K562 (cell line): Measurements from ENCODE around the gene SFMBT2. TPM values are rescaled to one million over a fixed set of nuclear protein-coding genes. Genes with fewer than 3 reads are reported as not detected.

ENCODE experiments used
- ATAC-seq: fragments of 200-7000 bp; cut with Tn5 transposase; 3 replicates; pipeline ENCODE4 v1.9.1; 2020; ENCODE audit warnings: moderate library complexity
- BruUV-seq: library from RNA; stranded (reverse); fragments of 400-500 nt; replicated peaks from 2 replicates; lab custom pipeline; 2021; lab: Mats Ljungman, UMichigan
- CTCF ChIA-PET: fragments of 300-600 bp; formaldehyde crosslinking; extraction: SDS; loops from one replicate; lab custom pipeline; 2021; ENCODE audit warnings: low intra/inter-chr PET ratio; lab: Yijun Ruan, JAX
- POLR2A ChIA-PET: fragments of 300-600, 350-650 bp; sonication (Branson Sonifier 250); formaldehyde crosslinking; extraction: SDS; loops from one replicate; lab custom pipeline; 2021; ENCODE audit warnings: antibody characterized with exemption, inconsistent platforms; lab: Yijun Ruan, JAX
- DNase-seq, 4 experiments: peaks; one replicate each; pipeline versions ENCODE4 v3.0.0 to v3.0.0-alpha.2; 2011 to 2018; ENCODE audit warnings: low spot score in 3 of 4, mixed read lengths in 3 of 4; ENCODE audit errors: extremely low read depth in 1 of 4
- FAIRE-seq: peaks from 2 replicates; lab custom pipeline; 2011; peaks lifted over from hg19 to GRCh38; lab: Jason Lieb, UNC
- H2AFZ ChIP-seq: 2 replicates; pipeline ENCODE4 v1.6.0; 2011; ENCODE audit warnings: low read depth, low read length, control low read depth, inconsistent platforms
- H3K27ac ChIP-seq: fragments of 200-600 bp; 3 replicates; pipeline ENCODE4 v1.8.0; 2011; ENCODE audit warnings: low read depth, mild to moderate bottlenecking, control low read depth, inconsistent platforms, low read length, moderate library complexity, mixed read lengths; ENCODE audit errors: extremely low read depth
- H3K27me3 ChIP-seq, 2 experiments: fragments of 300-600 bp in 1 of 2; 2 replicates in 1 of 2; 3 replicates in 1 of 2; pipeline versions ENCODE4 v1.6.0 to v1.8.0; 2011; ENCODE audit warnings: inconsistent platforms in 2 of 2, low read length in 2 of 2, mild to moderate bottlenecking in 1 of 2, mixed read lengths in 1 of 2, moderate library complexity in 1 of 2; ENCODE audit not compliant: control insufficient read depth in 2 of 2, insufficient read depth in 2 of 2
- H3K36me3 ChIP-seq: fragments of 300-600 bp; 3 replicates; pipeline ENCODE4 v1.8.0; 2011; ENCODE audit warnings: mild to moderate bottlenecking, low read length, inconsistent platforms; ENCODE audit not compliant: control insufficient read depth, insufficient read depth
- H3K4me1 ChIP-seq, 2 experiments: fragments of 200-600 bp in 1 of 2; replicated peaks in 1 of 2; 2 replicates in 1 of 2; 3 replicates in 1 of 2; pipeline versions ENCODE4 v1.5.1 to v1.8.0; 2011; ENCODE audit warnings: inconsistent platforms in 2 of 2, low read length in 2 of 2, mild to moderate bottlenecking in 1 of 2, mixed read lengths in 1 of 2, moderate library complexity in 1 of 2; ENCODE audit not compliant: control insufficient read depth in 2 of 2, insufficient read depth in 2 of 2
- H3K4me2 ChIP-seq: 2 replicates; pipeline ENCODE4 v1.6.1; 2011; ENCODE audit warnings: low read length, control low read depth, inconsistent platforms, mixed read lengths; ENCODE audit not compliant: insufficient read depth
- H3K4me3 ChIP-seq: fragments of 200-600 bp; sonication (generic), shearing (Covaris generic); 2 replicates; pipeline ENCODE4 v1.5.1; 2016; ENCODE audit warnings: control low read depth, inconsistent platforms
- H3K79me2 ChIP-seq: fragments of 200-600 bp; 3 replicates; pipeline ENCODE4 v1.8.0; 2011; ENCODE audit warnings: low read length, inconsistent platforms; ENCODE audit not compliant: control insufficient read depth, insufficient read depth
- H3K9ac ChIP-seq, 2 experiments: 2 replicates each; pipeline versions ENCODE4 v1.6.0 to v1.6.1; 2011; ENCODE audit warnings: low read depth in 2 of 2, low read length in 2 of 2, control low read depth in 1 of 2, inconsistent platforms in 1 of 2, mild to moderate bottlenecking in 1 of 2, mixed read lengths in 1 of 2; ENCODE audit not compliant: insufficient read depth in 1 of 2
- H3K9me1 ChIP-seq: one replicate; pipeline ENCODE4 v1.6.0; 2011; ENCODE audit warnings: inconsistent platforms, mild to moderate bottlenecking, low read length, moderate library complexity; ENCODE audit not compliant: control insufficient read depth, insufficient read depth
- H3K9me3 ChIP-seq: replicated peaks from 2 replicates; pipeline ENCODE4 v1.5.1; 2011; ENCODE audit warnings: low read depth, low read length, inconsistent platforms; ENCODE audit not compliant: control insufficient read depth, insufficient read depth
- H4K20me1 ChIP-seq: replicated peaks from 2 replicates; pipeline ENCODE4 v1.6.1; 2011; ENCODE audit warnings: low read length, inconsistent platforms, mixed read lengths; ENCODE audit not compliant: control insufficient read depth, insufficient read depth
- NR2C1 ChIP-seq, 2 experiments: fragments of 450-650 bp; IDR thresholded peaks; 2 replicates each; pipeline ENCODE4 v1.6.1; 2017; ENCODE audit warnings: mild to moderate bottlenecking in 2 of 2, antibody characterized with exemption in 1 of 2, inconsistent platforms in 1 of 2, missing compliant biosample characterization in 1 of 2, missing genetic modification characterization in 1 of 2
- ZNF740 ChIP-seq, 3 experiments: fragments of 200-800 bp in 1 of 3; sonication (Bioruptor generic) in 1 of 3; sonication (generic) in 1 of 3; formaldehyde crosslinking in 1 of 3; IDR thresholded peaks; 2 replicates each; pipeline versions ENCODE4 v1.6.1 to v1.8.0; 2016 to 2022; ENCODE audit warnings: mild to moderate bottlenecking in 2 of 3, missing compliant biosample characterization in 2 of 3, missing genetic modification characterization in 2 of 3, missing genetic modification reagents in 1 of 3
- WGBS: fragments of 100-300 bp; shearing (Covaris generic); methylation state at CpG from one replicate; pipeline ENCODE4 v1.1.6; 2016; ENCODE audit warnings: low coverage, mixed read lengths; ENCODE audit not compliant: insufficient coverage; ENCODE audit errors: missing lambda C conversion rate; 5-methylcytosine and 5-hydroxymethylcytosine counted together
- in situ Hi-C: fragments of 300-500 bp; cut with MboI; formaldehyde crosslinking; loops from 4 replicates; pipeline ENCODE4 v1.15.0; 2018; ENCODE audit warnings: inconsistent platforms, mixed read lengths
- intact Hi-C: fragments of 100-400 bp; cut with micrococcal nuclease; formaldehyde crosslinking; loops from 2 replicates; pipeline ENCODE4 v1.14.2; 2022
- polyA plus RNA-seq, 8 experiments: library from polyadenylated mRNA; depleted of rRNA in 4 of 8; stranded (reverse) in 5 of 8; unstranded in 3 of 8; fragments of >200 nt; fragmentation: Nextera tagmentation in 2 of 8; fragmentation: Illumina TruSeq in 1 of 8; extraction: Ambion mirVana in 2 of 8; extraction: Trizol in 1 of 8; gene quantifications; 2 replicates each; pipeline versions ENCODE4 v1.2.1 to v1.2.3, GENCODE V29; 2011 to 2014; ENCODE audit warnings: inconsistent platforms in 1 of 8, missing spikeins in 1 of 8
- total RNA-seq, 7 experiments: library from RNA; depleted of rRNA in 6 of 7; stranded (reverse); fragments of >200 nt in 6 of 7; fragmentation: Illumina TruSeq in 2 of 7; extraction: Trizol in 2 of 7; gene quantifications; 2 replicates each; pipeline versions ENCODE4 v1.2.1 to v1.2.3, GENCODE V29; 2011 to 2021; ENCODE audit warnings: low replicate concordance in 1 of 7

The SFMBT2 gene
- total and polyA plus RNA-seq, 9 of the 15 experiments (the other 6 are each of a cell fraction or from before 2014, with no cell fraction given): 1.2 to 13.6 (median 7.6) TPM

GRCh38 chr10:7302392-7302906 is 108.4 kb downstream of the SFMBT2 start:
- Histone ChIP-seq H3K9ac (no peak overlapping the region), H3K9me3 (no peaks in the 10 kb centered on the region), H2AFZ (no peak overlapping the region), H3K36me3 (0 out of 3 replicates have a peak, but pooled peaks cover 2% of the 10 kb centered on the region), H3K4me2 (no peak overlapping the region), H4K20me1 (peaks cover 4% of the 10 kb centered on the region), H3K4me1 (peaks cover 6 to 7% of the 10 kb centered on the region in 2 experiments; a peak in 2 of 5 replicates), H3K27ac (no peak overlapping the region), H3K79me2 (peaks cover 75% of the 10 kb centered on the region), H3K4me3 (no peak overlapping the region), H3K9me1 (no peaks in the 10 kb centered on the region), H3K27me3 (no peaks in the 10 kb centered on the region)
- in situ Hi-C loops: no loop called here
- ATAC-seq (no peak), FAIRE-seq (no peak), DNase-seq (no peak)
- WGBS: 55% methylated on average over 4 of the region's 4 CpGs
- BruUV-seq: no TSS peak
- intact Hi-C loops: no loop called here
- ChIA-PET CTCF (no interaction called here), POLR2A (interaction anchor here (1.1 kb wide), 1 partner anchor 9 kb away, joined by 4 read pairs; no protein-coding TSS in a partner anchor)
- TF ChIP-seq ZNF740 (CRISPR knock-in tag; IDR thresholded peaks at IDR 0.05): no peak
- no peak for TF ChIP-seq ZNF740 (tag; IDR thresholded peaks at IDR 0.05)
- TF ChIP-seq NR2C1 (IDR thresholded peaks at IDR 0.05): no peak
- TF ChIP-seq NR2C1 (tag; IDR thresholded peaks at IDR 0.05): 0 out of 2 replicates have a peak, but pooled peaks have one; percentile 32
